ENCODE results near the gene CYTH4. TPM values are rescaled to one million over a fixed set of nuclear protein-coding genes. Genes with fewer than 3 reads are reported as not detected.
"Not testable (repeated sequence)": the region's sequence is repeated elsewhere in the genome, so short reads cannot be mapped to it uniquely, and the experiment has no call there.

CYTH4 gene, protein sequence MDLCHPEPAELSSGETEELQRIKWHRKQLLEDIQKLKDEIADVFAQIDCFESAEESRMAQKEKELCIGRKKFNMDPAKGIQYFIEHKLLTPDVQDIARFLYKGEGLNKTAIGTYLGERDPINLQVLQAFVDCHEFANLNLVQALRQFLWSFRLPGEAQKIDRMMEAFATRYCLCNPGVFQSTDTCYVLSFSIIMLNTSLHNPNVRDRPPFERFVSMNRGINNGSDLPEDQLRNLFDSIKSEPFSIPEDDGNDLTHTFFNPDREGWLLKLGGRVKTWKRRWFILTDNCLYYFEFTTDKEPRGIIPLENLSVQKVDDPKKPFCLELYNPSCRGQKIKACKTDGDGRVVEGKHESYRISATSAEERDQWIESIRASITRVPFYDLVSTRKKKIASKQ
- polyA plus RNA-seq (ENCODE audit: insufficient read length) = 3.9 TPM
- long read RNA-seq, donor 1 = 0 reads
- long read RNA-seq, donor 2, partial matches to known transcripts = 0 of 2 reads
- long read RNA-seq, donor 2, other reads (novel, unspliced or antisense) = 0 of 2 reads
- long read RNA-seq, donor 3 = 0 reads
- long read RNA-seq, donor 4 = 0 reads
- long read RNA-seq, donor 5, partial matches to known transcripts = 0 of 1 reads
- long read RNA-seq, donor 5, other reads (novel, unspliced or antisense) = 0 of 1 reads
- long read RNA-seq, donor 6, partial matches to known transcripts = 0 of 1 reads
- long read RNA-seq, donor 6, other reads (novel, unspliced or antisense) = 0 of 1 reads
- long read RNA-seq, donor 7 = 0 reads
- long read RNA-seq, donor 8 = 0 reads

DNA sequence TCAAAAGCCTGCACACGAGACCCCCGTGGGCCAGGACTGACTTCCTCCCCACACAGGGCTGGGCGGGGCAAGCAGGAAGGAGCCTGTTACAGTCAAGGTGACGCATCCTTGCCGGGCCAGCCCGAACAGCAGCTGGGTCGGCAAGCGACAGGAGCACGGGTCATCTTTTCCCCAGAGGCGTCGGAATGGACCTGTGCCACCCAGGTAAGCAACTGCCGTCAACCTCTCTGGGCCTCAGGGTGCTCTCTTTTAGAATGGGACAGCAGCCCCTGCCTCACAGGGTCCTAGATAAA is at the start of gene CYTH4:
Gene CYTH4 (plus strand): TSS at position 124 of the 293 bp plus-strand sequence. CDS start 62 bp downstream, at position 186.
- no peak for DNase-seq

DNA sequence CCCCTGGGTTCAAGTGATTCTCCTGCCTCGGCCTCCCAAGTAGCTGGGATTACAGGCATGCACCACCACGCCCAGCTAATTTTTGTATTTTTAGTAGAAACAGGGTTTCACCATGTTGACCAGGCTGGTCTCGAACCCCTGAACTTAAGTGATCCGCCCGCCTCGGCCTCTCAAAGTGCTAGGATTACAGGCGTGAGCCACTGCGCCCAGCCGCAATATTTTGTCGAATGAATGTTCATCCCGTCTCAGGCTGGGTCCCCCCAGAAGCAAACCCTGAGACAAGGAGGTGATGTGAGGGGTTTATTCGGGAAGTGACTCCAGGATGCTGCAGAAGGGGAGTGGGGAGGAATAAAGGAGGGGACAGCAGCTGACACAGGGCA is 48.9 kb upstream of the CYTH4 start:
- not testable (repeated sequence) for DNase-seq

DNA sequence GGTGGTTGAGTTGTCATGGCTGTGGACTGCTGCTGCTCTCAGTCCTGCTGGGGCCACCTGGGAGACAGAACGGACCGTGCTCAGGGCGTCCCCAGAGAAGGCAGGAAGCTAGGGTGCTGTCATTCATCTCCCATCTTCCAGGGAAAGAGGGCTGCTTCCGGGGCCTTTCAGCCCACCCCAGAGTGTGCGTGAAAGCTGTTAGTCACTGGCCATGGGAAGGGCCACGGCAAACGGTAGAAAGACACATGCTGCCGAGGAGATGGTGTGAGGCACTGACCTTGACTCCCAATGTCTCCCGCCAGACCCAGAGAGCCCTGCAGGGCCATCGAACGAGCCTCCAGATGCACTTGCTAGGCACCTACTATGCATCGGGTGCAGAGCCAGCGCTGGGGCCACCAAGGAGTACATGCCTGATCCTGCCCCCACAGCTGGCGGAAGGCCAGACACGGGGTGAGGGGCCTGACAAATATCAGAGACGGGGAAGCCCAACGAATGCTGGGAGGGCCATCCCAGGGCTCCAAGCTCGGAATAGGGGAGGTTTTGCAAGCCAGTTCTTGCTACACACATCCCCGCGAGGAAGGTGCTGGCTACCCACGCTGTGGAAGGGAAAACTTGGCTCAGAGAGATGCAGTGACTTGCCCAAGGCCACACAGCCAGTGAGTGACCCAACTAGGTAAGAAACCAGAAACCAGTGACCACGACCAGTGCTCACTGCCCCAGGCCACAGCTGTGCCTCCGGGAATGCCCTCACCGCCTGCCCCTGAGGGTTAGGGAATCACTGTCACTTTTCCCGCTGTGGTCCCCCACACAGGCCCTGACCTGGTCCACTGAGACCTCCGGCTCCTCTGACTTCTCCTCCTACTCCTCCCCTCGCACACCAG is 48.3 kb upstream of the CYTH4 start:
- DNase-seq = no peak

DNA sequence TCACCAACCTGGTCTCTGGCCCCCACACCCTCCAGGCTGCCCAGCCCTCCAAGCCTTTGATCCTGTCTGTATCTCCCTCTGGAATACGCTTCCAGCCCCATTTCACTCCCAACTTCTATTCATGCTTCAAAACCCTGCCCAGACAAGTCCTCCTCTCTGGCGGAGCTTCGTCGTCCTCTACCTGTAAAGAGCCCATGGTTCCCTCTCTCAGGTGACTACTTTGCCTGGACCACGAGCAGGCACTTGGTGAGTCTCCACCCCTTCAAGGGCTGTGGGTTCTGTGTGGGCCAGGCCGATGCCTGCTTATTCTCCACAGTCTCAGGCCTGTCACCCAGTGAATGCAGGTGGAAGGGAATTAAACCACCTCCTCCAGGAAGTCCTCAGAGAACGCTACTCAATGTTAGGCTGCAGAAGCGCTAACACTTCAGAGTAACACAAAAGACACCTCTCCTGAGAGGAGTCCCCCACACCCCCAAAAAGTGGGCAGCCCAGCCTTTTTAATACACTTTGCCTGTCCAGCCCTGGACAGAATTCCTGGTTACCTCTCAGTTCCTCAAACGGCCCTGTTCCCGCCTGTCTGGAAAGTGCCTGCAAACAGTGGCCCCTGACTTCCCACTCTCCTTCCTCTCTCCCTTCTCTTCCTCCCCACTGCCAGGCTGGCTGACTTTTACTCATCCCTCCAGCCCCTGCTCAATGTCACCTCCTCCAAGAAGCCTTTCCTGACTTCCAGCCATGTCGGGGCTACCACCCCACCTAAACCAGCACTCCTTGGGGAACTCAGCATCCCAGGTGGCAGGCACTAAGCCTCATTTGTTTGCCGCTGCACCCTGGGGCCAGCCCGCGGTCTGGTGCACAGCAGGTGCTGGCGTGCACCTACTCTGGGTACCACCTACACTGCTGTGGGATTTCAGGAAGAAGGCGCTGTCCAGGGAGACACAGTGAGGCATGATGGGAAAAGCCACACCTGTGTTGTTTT is 47.3 kb upstream of the CYTH4 start:
- no peak for DNase-seq

DNA sequence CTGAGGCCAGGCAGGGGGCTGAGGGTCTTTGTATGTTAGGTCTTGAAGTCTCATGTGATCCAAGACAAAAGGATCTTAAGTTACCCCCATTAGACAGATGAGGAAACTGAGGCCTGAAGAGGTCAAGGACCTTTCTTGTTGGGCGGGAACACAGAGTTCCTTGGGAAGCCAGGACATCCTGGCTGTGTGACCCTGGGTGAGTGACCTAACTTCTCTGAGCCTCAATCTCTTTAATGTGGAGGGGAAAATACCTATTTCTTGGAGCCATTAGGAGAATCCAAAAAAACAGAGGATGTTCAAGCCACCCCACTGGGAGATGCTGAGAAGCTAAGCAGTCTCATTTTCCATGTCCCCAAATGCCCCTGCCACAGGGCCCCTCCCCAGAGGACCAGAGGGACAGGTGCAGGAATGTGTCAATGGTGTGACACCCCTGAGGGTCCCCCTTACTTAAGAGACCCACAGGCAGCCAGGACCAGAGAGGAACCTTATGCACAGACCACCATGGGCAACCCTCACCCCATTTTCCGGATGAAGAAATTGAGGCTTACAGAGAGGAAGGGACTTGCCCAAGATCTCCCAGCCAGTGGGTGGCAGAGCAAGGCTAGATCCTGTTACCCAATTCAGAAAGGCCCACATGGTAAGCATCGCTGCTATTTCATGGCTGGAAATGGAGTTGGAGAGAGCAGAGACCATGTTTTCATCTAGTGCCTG is 46.3 kb upstream of the CYTH4 start:
- DNase-seq = no peak

DNA sequence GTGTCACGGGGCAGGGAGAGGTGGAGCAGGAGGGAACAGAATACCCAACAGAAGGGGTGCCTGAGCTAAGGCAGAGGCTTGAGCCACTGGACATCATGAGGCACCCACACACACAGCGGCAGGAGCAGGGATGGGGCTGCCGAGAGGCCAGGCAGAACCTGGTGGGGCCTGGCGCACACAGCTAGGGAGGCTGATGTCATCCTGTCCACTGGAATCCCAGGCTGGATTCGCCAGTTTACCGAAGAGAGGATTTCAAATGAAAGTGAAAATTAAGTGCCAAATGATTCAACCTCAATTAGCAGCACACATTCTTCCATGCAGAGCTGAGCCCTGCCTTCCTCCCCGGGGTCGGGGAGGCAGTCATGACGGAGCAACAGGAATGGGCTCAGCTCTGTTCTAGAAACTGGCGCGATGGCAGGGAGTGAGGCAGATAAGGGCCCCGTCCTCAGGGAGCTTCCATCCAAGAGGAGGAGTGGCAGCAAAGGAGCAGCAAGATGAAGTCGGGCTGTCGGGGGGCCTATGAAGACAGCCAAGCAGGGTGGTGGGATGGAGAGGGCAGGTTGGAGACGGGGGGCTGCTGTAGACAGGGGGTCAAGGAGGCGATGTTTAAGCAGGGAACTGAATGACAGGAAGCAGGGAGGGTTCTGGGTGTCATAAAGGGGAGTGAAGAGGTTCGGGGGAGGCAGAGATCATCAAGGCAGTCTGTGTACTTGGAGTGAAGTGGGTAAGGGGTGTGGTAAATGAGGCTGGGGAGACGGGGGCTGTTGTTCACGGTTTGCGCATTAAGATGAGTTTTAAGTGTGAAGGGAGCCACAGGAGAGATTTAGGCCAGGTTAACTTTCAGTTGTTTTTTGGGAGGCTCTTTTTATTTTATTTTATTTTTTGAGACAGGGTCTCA is 44.7 kb upstream of the CYTH4 start:
- no peak for DNase-seq

DNA sequence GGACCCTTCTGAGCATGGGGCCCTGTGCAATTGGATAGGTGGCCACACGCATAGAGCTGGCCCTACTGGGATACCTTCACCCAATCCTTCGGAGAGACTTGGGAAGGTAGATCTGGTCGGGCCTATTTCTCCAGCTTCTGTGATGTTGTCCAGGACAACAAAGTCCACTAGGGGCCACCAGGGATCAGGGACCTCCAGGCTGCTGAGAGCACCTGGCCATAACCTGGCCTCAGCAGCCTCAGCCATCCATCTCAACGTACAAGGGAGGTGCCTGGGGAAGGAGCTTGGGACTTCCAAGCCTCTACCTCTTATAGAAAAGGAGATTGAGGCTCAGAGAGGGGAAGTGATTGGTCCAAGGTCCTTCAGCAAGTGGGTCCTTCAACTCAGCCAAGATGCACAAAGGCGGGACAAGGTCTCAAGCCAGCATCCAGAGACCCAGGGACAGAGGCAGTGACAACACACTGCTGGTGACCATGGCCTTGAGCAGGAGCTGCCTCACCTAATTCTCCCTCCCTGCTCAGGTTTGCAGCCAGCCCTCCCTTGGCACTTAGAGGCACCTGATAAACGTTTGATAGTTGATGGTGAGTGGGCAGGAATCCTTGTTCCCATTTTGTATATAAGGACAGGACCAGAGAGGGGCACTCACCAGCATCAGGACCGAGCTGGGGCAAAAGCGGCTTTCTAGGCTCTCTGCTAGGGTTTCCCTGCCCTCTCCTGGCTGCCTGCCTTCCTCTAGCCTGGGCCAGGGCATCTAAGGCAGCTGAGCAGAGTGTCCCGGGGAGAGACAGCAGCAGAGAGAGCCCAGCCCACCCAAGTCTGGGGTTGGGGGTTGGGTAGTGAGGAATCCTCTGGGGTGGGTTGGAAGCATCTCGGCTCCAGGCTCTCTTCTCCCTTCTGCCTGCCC is 42.7 kb upstream of the CYTH4 start:
- no peak for DNase-seq

DNA sequence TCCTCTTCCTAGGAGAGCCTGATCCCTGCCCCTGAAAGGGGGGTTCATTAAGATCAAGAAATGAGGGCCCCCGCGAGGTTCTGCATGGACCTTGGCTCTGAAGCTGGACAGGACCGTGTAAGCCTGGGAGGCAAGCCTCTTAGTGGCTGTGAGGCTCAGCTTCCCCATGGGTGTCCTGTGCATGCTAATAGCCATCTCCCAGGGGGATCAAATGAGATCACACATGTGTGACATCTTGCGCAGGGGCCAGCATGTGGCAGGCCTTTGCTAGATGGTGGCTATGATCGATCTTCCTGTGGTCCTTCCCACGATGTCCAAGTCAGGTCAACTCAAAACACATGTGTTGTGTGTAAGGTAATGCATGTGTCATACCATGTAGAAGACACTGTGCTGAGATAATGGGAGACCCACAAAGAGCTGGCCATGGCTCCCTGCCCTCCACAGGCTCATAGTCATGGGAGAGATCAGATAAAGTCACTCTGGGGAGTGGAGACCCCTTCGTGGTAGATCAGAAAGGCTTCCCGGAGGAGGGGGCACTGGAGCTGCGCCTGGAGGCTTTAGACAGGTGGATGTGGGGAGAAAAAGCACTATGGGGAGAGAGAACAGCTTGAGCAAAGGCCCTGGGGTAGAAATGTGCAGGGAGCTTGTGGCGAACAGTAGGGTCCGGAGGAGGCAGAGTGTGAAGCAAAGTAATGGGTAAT is 41.9 kb upstream of the CYTH4 start:
- no peak for DNase-seq

DNA sequence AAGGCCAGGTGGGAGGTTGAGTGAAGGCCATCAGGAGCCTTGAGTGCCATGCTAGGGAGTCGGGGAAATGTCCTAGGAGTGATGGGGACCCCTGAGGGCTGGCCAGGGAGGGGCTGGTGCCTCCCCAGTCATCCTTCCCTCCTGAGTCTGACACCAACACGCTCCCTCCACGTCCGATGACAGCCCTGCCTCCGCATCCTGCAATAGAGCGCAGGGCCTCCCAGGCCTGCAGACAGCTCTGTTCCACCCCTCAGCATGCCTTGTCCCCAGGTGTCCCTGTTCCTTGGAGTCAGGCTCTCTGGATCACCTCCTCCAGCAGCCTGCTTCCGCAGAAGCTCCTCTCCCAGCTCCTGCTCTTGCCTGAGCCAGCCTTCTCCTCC is 41.4 kb upstream of the CYTH4 start:
- no peak for DNase-seq

DNA sequence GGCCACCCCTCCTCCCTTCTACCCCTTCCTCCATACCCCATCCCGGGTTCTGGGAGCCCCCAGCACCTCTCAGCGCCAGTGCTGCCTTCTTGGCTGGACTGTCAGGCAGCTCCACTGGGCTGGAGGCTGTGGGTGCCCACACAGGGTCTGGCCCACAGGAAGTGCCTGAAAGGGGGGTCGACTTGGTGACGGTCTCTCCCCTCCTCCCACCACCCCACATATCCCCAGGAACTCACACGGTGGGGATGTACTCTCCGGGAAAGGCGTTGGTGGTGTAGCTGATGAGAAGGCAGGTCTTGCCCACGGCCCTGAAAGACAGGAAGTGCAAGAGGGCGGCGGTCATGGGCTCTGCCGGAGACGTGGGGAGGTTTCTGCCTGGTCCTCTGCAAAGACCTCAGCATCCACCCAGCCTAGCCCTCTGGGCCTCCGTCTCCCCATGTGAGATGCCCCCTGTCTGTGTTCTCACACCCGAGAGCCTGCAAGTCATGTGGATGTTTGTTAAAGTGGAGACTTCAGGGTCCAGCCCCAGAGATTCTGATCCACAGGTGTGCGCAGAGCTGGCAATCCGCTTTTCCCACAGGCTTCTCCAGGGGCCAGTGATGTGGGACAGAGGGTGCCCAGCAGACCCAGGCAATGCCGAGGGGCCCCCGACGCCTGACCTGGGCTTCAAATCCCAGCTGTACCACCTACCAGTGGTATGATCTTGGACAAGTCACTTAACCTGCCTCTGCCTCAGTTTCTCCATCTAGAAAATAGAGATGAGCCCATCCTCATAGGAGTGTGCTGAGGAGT is 40.8 kb upstream of the CYTH4 start:
- DNase-seq = no peak

DNA sequence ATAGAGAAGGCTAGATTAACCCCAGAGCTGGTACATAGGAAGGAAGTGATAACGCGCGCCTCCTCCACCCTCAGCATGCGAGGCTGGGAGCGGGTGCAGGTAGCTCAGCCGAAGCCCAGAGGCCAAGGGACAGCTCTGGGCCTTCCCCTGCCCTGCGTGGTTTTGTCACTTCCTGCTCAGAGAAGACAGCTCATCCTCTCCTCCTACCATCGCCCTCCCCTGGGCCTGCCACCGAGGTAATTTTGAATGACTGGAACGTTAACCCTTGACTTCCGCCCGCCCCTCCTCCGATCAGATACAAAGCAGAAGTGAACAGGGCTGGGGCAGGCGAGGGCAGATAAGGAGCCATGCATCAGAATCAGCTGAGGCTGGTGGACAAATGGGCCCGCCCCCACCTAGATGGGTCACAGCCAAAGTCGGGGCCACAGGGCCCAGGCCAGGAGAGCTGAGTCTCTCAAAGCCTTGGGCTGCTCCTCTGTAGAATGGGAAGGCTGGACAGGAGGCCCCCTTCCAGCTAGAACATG is 39.9 kb upstream of the CYTH4 start:
- no peak for DNase-seq

DNA sequence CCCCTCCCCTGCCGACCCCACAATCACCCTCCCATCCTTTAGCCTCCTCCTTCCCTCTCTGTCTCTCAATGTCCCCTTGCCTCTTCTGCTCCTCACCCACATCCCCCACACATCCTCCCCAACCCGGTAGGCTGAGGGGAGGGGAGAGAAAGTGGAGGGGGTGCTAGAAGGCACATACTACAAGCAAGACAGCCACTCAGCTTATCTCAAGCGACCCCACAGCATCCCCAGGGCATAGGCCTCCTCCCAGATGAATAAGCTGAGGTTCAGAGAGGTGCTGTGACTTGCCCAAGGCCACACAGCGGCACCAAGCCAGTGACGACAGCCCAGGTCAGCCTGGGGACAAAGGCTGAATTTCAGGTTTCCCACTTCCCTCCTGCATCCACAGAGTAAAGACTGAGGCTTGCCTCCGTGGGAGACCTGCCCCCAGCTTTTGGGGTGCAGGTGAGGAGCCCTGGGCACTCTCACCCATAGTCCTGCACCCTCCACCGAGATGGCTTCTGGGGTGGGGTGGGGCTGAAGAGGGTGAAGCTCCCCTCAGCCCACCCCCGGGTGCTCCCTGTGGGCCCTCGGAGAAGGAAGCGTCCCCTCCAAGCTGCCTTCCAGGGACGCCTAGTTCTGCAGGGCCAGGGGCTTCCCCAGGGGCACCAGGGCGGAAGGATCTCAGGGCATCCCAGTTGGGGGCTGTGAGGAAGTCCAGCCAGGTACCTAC is 38.8 kb upstream of the CYTH4 start:
- DNase-seq = no peak

DNA sequence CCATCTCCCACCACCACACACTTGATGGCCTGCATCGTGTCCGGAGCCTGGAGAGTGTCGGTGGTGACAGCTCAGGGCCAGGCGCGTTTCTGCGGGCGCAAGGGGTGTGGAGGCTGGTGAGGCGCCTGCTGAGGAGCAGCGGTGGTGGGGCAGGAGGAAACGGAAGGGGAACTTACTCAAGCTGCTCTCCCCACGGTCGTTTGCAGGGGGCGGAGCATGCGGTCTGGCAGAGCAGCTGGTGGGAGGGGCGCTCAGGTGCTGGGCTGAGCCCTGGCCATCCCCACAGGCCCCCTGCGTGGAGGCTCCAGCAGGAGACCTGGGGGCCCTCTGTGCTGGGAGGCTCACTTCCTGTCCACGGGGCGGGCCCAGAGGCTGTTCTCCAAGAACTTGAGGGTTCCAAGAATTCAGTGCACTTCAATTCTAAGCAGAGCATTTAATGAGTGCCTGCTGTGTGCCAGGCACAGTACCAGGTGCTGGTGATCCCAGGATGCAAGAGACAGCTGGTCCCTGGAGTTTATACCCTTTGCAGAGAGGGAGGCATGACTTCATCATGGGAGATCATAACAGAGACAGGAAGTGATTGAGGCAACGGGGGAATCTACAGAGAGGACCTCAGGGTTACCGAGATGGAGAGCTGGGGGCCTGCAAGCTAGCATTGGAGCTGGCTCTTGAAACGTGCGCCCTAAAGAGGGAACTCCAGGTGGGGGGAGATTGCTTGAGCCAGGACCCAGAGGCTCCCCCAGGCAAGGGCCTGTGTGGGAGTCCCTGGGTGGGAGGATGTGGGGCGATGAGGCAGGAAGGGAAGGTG is 38.0 kb upstream of the CYTH4 start, which contains the start of gene RAC2:
Gene RAC2 (minus strand): TSS at position 156 of the 808 bp plus-strand sequence. CDS start 121 bp downstream, at position 35.
- DNase-seq = no peak

DNA sequence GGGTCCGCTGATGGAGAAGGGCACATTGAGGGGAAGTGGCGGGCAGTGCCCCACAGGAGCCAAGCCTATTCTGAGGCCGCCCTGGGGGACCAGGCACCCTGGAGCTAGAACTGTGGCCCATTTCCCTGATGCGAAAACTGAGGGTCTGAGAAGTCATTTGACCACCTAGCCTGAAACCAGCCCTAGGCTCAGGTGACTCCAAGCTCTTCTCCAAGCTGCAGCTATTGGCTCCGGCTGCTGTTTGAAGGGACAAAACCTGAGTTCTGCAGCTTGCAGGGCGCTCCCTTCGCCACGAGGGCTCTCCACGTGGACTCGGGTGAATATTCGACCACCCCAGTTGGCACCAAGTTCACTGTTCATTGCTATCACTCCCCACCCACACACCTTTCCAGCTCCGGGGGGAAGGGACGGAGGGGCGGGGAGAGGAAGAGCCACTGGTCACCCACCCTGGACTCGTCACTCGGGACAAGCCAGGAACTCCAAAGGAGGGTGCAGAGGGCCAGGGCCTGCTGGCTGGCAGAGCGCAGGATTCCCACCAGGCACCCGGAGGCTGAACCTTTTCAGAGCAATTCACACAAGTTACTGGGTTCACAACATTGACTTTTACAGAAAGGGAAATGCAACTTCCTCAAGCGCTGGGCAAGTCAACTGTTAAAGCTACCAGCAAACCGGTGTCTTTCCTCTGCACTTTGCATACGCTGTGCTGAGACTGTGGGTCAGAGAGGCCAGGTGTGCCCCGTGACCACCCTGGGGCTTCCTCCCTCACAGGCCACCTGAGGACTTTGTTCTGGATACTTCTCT is 37.2 kb upstream of the CYTH4 start:
- no peak for DNase-seq
